ENCODE measurements around the gene TMED10.
A peak's percentile ranks its signal among the peaks of the same experiment; 100 is the strongest.
"Not testable (repeated sequence)": the region's sequence is repeated elsewhere in the genome, so short reads cannot be mapped to it uniquely, and the experiment has no call there.

Gene TMED10

GRCh38 chr14:75182163-75182562 lies 5.8 kb upstream of the TMED10 start:
- not testable (repeated sequence) for H3K9ac ChIP-seq (ENCODE audit: low read length); H3K36me3 ChIP-seq (ENCODE audit: control insufficient read depth, insufficient read depth, low read length); H3K27ac ChIP-seq (ENCODE audit: low read depth, low read length); H3K9me3 ChIP-seq (ENCODE audit: control insufficient read depth, insufficient read depth, low read depth, low read length); H3K4me3 ChIP-seq (ENCODE audit: low read depth, low read length); H3K4me1 ChIP-seq (ENCODE audit: control insufficient read depth, insufficient read depth, low read length); H3K27me3 ChIP-seq (ENCODE audit: control insufficient read depth, insufficient read depth, low read length)

GRCh38 chr14:75181293-75182062 lies 5.1 kb upstream of the TMED10 start:
- Histone ChIP-seq H3K27ac (ENCODE audit: low read depth, low read length) (no peak overlapping the region), H3K27me3 (ENCODE audit: control insufficient read depth, insufficient read depth, low read length) (no peaks in the 10 kb centered on the region), H3K9me3 (ENCODE audit: control insufficient read depth, insufficient read depth, low read depth, low read length) (no peaks in the 10 kb centered on the region), H3K36me3 (ENCODE audit: control insufficient read depth, insufficient read depth, low read length) (no peaks in the 10 kb centered on the region), H3K4me1 (ENCODE audit: control insufficient read depth, insufficient read depth, low read length) (0 out of 2 replicates have a peak, but pooled peaks cover 5% of the 10 kb centered on the region), H3K4me3 (ENCODE audit: low read depth, low read length) (no peak overlapping the region), H3K9ac (ENCODE audit: low read length) (no peak overlapping the region)

GRCh38 chr14:75175677-75176141 lies 703 bp downstream of the TMED10 start:
- Histone ChIP-seq H3K27ac (ENCODE audit: low read depth, low read length) (peak overlapping the region; percentile 97; the same call in 1 of the 2 replicates), H3K27me3 (ENCODE audit: control insufficient read depth, insufficient read depth, low read length) (no peaks in the 10 kb centered on the region), H3K36me3 (ENCODE audit: control insufficient read depth, insufficient read depth, low read length) (no peaks in the 10 kb centered on the region), H3K9ac (ENCODE audit: low read length) (peak overlapping the region; percentile 96), H3K4me3 (ENCODE audit: low read depth, low read length) (peak overlapping the region; percentile 98), H3K4me1 (ENCODE audit: control insufficient read depth, insufficient read depth, low read length) (peaks cover 9% of the 10 kb centered on the region), H3K9me3 (ENCODE audit: control insufficient read depth, insufficient read depth, low read depth, low read length) (no peaks in the 10 kb centered on the region)

DNA sequence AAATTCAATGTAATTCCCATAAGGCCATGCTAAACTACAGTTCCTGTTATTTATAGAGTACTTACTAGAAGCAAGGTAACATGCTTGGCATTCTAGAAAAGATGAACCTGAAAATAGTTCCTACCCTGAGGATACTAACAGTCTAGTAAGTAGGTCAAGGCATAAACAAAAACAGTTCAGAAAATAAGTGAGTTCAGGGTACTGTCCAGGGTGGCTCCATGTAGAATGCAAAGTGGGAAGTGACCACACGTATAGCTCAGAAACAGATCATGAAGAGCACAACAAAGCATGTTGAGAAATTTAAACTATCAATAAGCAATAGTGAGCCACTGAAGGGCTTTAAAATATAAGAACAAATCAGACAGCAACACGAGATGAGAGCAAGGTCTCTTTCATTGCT lies 2.3 kb downstream of the TMED10 start:
- Histone ChIP-seq H3K9ac (ENCODE audit: low read length) (no peak overlapping the region), H3K27me3 (ENCODE audit: control insufficient read depth, insufficient read depth, low read length) (no peaks in the 10 kb centered on the region), H3K9me3 (ENCODE audit: control insufficient read depth, insufficient read depth, low read depth, low read length) (no peaks in the 10 kb centered on the region), H3K4me1 (ENCODE audit: control insufficient read depth, insufficient read depth, low read length) (peaks cover 9% of the 10 kb centered on the region), H3K36me3 (ENCODE audit: control insufficient read depth, insufficient read depth, low read length) (no peaks in the 10 kb centered on the region), H3K4me3 (ENCODE audit: low read depth, low read length) (peak overlapping the region; percentile 21; the same call in 1 of the 2 replicates), H3K27ac (ENCODE audit: low read depth, low read length) (no peak overlapping the region)

GRCh38 chr14:75170772-75171171 lies 5.6 kb downstream of the TMED10 start:
- H3K4me3 ChIP-seq (ENCODE audit: low read depth, low read length), result no peak overlapping the region
- H3K9me3 ChIP-seq (ENCODE audit: control insufficient read depth, insufficient read depth, low read depth, low read length), result no peaks in the 10 kb centered on the region
- H3K4me1 ChIP-seq (ENCODE audit: control insufficient read depth, insufficient read depth, low read length), result peaks cover 22% of the 10 kb centered on the region
- H3K36me3 ChIP-seq (ENCODE audit: control insufficient read depth, insufficient read depth, low read length), result no peaks in the 10 kb centered on the region
- no peak overlapping the region for H3K9ac ChIP-seq (ENCODE audit: low read length)
- no peak overlapping the region for H3K27ac ChIP-seq (ENCODE audit: low read depth, low read length)
- H3K27me3 ChIP-seq (ENCODE audit: control insufficient read depth, insufficient read depth, low read length), result no peaks in the 10 kb centered on the region

- Histone ChIP-seq H3K27me3 (ENCODE audit: control insufficient read depth, insufficient read depth, low read length) (no peaks in the 10 kb centered on the region), H3K36me3 (ENCODE audit: control insufficient read depth, insufficient read depth, low read length) (no peaks in the 10 kb centered on the region), H3K27ac (ENCODE audit: low read depth, low read length) (no peak overlapping the region), H3K9ac (ENCODE audit: low read length) (no peak overlapping the region), H3K9me3 (ENCODE audit: control insufficient read depth, insufficient read depth, low read depth, low read length) (no peaks in the 10 kb centered on the region), H3K4me1 (ENCODE audit: control insufficient read depth, insufficient read depth, low read length) (peaks cover 14% of the 10 kb centered on the region), H3K4me3 (ENCODE audit: low read depth, low read length) (no peak overlapping the region)
These were observed 7.7 kb downstream of the TMED10 start for GRCh38 chr14:75168586-75169335.

GRCh38 chr14:75167325-75167724 lies 9.1 kb downstream of the TMED10 start:
- no peaks in the 10 kb centered on the region for H3K9me3 ChIP-seq (ENCODE audit: control insufficient read depth, insufficient read depth, low read depth, low read length)
- H3K4me3 ChIP-seq (ENCODE audit: low read depth, low read length), result no peak overlapping the region
- no peaks in the 10 kb centered on the region for H3K27me3 ChIP-seq (ENCODE audit: control insufficient read depth, insufficient read depth, low read length)
- H3K4me1 ChIP-seq (ENCODE audit: control insufficient read depth, insufficient read depth, low read length), result peaks cover 14% of the 10 kb centered on the region
- H3K27ac ChIP-seq (ENCODE audit: low read depth, low read length), result no peak overlapping the region
- no peaks in the 10 kb centered on the region for H3K36me3 ChIP-seq (ENCODE audit: control insufficient read depth, insufficient read depth, low read length)
- no peak overlapping the region for H3K9ac ChIP-seq (ENCODE audit: low read length)

GRCh38 chr14:75165586-75166391 lies 10.6 kb downstream of the TMED10 start:
- Histone ChIP-seq H3K9ac (ENCODE audit: low read length) (no peak overlapping the region), H3K4me3 (ENCODE audit: low read depth, low read length) (no peak overlapping the region), H3K4me1 (ENCODE audit: control insufficient read depth, insufficient read depth, low read length) (peaks cover 19% of the 10 kb centered on the region), H3K9me3 (ENCODE audit: control insufficient read depth, insufficient read depth, low read depth, low read length) (no peaks in the 10 kb centered on the region), H3K27ac (ENCODE audit: low read depth, low read length) (no peak overlapping the region), H3K27me3 (ENCODE audit: control insufficient read depth, insufficient read depth, low read length) (no peaks in the 10 kb centered on the region), H3K36me3 (ENCODE audit: control insufficient read depth, insufficient read depth, low read length) (no peaks in the 10 kb centered on the region)

DNA sequence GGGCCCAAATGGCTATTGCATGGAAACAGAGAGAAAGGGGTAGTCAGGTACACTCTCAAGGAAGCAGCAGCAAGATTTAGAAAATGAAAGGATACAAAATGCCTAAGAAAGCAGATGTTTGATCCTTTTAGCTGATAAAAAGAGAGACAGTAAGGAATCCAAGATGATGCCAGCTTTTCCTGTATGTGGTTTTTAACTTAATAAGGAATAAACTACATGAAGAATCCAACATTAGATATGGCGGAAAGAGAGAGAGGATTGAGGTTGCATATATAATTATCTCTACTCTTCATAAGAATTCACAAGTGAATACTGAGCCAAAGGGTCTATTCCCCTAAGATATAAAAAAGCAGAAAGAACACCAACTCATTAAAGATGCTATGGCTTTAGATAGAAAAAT lies 11.6 kb downstream of the TMED10 start:
- no peaks in the 10 kb centered on the region for H3K36me3 ChIP-seq (ENCODE audit: control insufficient read depth, insufficient read depth, low read length)
- no peak overlapping the region for H3K4me3 ChIP-seq (ENCODE audit: low read depth, low read length)
- H3K9me3 ChIP-seq (ENCODE audit: control insufficient read depth, insufficient read depth, low read depth, low read length), result no peaks in the 10 kb centered on the region
- no peak overlapping the region for H3K9ac ChIP-seq (ENCODE audit: low read length)
- H3K27me3 ChIP-seq (ENCODE audit: control insufficient read depth, insufficient read depth, low read length), result no peaks in the 10 kb centered on the region
- peaks cover 20% of the 10 kb centered on the region for H3K4me1 ChIP-seq (ENCODE audit: control insufficient read depth, insufficient read depth, low read length)
- H3K27ac ChIP-seq (ENCODE audit: low read depth, low read length), result no peak overlapping the region

- H3K9ac ChIP-seq (ENCODE audit: low read length), result no peak overlapping the region
- peaks cover 18% of the 10 kb centered on the region for H3K4me1 ChIP-seq (ENCODE audit: control insufficient read depth, insufficient read depth, low read length)
- no peak overlapping the region for H3K27ac ChIP-seq (ENCODE audit: low read depth, low read length)
- H3K27me3 ChIP-seq (ENCODE audit: control insufficient read depth, insufficient read depth, low read length), result no peaks in the 10 kb centered on the region
- no peak overlapping the region for H3K4me3 ChIP-seq (ENCODE audit: low read depth, low read length)
- H3K36me3 ChIP-seq (ENCODE audit: control insufficient read depth, insufficient read depth, low read length), result no peaks in the 10 kb centered on the region
- no peaks in the 10 kb centered on the region for H3K9me3 ChIP-seq (ENCODE audit: control insufficient read depth, insufficient read depth, low read depth, low read length)
These were observed 12.7 kb downstream of the TMED10 start for GRCh38 chr14:75163677-75164076.

All from HUES6 (cell line).